Right kidney (tissue), 1 donor: ENCODE data around the gene LCTL.
"Not testable (repeated sequence)": the region's sequence is repeated elsewhere in the genome, so short reads cannot be mapped to it uniquely, and the experiment has no call there.

Source experiments
- DNase-seq: peaks from one replicate; pipeline ENCODE4 v3.0.0-alpha.2; 2016

Gene LCTL

DNA sequence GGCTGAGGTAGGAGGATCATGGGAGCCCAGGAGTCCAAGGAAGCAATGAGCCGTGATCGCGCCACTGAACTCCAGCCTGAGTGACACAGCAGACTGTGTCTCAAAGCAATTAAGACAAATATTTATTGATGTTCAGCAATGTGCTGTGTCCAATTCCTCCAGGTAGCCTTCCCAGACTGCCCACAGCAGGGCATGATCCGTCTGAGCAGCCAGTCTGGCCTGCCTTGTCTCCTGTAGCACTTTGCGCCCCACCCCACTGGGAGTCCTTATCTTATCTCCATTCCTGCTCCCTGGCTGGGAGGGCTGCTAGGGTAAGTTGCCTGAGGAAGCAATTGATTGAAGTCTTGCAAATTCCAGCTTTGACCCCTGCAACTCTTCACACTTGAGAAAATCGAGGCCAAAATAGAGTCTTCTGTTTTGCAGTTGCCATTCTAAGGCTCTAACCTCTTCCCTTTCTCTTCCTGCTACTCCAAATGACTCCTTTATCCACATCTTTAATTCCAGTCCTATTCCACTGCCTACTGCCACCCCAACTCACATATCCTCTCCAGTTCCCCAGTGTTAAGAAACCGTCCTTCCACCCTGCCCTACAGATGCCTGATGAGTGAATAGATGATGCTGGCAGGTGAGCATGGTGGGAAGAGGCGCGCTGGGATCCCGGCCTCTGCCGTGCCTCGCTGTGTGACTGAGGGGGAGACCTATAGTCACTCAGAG lies 26.9 kb upstream of the LCTL start:
- DNase-seq: no peak

GRCh38 chr15:66591322-66591862 lies 25.6 kb upstream of the LCTL start:
- no peak for DNase-seq

- DNase-seq: no peak
These were observed 24.6 kb upstream of the LCTL start for GRCh38 chr15:66590435-66590834.

GRCh38 chr15:66589429-66589828 lies 23.6 kb upstream of the LCTL start:
- DNase-seq: not testable (repeated sequence)

- no peak for DNase-seq
These were observed 23.2 kb upstream of the LCTL start for GRCh38 chr15:66588971-66589370.

GRCh38 chr15:66588537-66588936 lies 22.7 kb upstream of the LCTL start:
- DNase-seq: no peak

- no peak for DNase-seq
These were observed 22.0 kb upstream of the LCTL start for GRCh38 chr15:66587749-66588148.

GRCh38 chr15:66587020-66587419 lies 21.2 kb upstream of the LCTL start:
- DNase-seq: no peak

DNA sequence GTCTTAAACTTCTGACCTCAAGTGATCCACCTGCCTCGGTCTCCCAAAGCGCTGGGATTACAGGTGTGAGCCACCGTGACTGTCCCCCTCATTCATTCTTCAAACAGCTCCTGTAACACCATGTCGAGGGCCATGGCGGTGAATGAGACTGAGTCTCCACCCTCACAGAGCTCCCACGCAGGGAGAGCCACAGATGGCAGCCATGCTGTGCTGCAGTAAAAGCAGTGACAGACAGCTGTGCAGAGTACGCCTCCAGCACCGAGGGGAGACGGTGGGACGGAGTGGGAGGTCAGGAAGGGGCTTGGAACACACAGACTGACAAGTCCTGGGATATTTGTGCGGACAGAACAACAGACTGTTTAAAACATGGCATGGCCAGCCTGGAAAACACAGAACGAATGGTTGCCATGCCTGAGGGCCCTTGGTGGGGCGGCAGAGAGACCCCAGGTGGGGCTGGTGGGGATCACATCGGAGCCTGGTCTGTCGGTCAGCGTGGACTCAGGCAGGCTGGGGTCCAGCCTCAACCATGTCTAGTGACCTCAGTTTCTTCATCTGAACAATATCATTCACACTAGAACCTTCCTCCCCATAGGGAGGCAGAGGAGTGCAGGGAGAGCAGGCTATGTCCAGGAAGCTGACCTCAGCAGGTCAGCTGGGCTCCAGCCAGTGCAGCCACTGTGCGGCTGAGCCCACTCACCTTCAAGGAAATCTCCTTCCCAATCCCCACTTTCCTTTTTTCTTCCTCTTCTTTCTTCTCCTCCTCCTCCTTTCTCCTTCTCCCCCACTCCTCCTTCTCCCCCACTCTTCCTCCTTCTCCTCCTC lies 20.6 kb upstream of the LCTL start:
- DNase-seq: no peak

- DNase-seq: no peak
These were observed 16.3 kb upstream of the LCTL start for GRCh38 chr15:66581972-66582537.

DNA sequence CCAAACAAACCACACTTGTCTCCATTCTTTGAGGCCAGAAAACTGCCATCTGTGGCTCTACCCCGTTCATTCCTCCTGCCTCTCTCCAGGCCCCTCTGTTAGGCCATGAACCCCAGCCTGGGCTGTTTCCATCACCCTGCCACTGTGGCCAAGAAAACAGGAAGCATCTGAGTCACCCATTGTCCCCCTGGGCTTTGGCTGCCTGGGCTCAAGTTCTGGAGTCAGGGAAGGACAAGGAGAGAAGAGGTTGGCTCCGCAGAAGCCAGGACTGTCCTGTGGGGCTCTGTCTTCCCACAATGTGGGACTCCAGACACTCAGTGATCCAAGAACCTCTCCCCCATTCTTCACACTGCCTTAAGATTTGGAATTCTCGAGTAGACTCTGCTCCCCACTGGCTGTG lies 14.8 kb upstream of the LCTL start:
- DNase-seq: no peak

GRCh38 chr15:66578286-66578875 lies 12.6 kb upstream of the LCTL start:
- no peak for DNase-seq

DNA sequence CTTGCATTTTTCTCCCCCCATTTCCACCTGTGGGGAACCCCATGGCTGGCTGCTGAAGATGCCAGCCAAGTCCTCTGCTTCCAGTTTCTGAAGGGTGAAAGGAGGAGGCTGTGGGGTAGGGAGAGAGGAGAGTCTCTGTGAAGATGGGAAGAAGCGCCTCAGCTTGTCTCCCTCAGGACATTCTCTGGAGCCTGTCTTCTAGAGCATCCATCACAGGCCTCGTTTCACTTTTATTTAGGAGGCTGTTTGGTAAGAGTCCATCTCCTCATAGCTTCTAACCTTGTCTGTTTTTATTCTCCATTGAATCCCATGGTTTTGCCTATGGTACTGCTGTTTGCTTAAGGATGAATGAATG lies 8.8 kb upstream of the LCTL start:
- DNase-seq: no peak

DNA sequence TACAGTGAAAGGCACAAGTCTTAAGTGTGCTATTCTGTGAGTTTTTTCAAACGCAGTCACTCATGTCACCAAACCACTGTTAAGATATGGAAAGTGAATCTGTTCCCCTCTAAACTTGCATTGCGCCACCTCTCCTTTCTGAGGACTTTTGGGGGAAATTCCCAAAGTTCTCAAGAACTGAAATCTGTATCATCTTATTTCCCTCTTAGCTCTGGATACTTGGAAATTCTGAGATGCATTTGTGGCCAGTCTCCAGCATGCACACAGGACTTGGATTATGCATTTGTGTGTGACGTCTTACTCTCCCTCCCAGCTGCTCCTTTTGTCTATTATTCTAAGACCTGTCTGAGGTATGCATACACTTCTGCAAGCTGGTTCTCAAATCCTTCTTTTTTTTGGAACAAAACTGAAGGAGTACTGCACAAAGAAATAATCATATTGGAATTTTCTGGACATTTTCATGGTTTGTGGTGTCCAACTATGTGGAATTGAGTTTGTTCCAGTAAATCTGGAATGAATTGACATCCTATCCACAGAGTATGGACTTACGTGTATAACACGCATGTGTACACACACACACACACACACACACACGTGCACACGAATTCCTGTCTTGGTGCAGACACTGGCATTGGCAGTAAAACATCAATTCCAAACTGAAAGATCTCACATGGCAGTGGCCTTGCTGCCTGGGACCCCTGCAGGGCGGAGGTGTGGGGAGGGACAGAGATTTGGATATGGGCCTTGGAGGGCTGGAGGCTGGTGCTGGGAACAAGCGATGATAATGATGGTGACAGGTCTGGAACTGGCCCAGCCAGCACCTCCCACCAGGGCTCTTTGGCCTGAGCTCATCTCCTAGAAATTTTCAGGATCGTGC lies 8.2 kb upstream of the LCTL start:
- no peak for DNase-seq

- no peak for DNase-seq
These were observed 7.5 kb upstream of the LCTL start for GRCh38 chr15:66573348-66573718.

GRCh38 chr15:66572146-66572545 lies 6.3 kb upstream of the LCTL start:
- DNase-seq: no peak

DNA sequence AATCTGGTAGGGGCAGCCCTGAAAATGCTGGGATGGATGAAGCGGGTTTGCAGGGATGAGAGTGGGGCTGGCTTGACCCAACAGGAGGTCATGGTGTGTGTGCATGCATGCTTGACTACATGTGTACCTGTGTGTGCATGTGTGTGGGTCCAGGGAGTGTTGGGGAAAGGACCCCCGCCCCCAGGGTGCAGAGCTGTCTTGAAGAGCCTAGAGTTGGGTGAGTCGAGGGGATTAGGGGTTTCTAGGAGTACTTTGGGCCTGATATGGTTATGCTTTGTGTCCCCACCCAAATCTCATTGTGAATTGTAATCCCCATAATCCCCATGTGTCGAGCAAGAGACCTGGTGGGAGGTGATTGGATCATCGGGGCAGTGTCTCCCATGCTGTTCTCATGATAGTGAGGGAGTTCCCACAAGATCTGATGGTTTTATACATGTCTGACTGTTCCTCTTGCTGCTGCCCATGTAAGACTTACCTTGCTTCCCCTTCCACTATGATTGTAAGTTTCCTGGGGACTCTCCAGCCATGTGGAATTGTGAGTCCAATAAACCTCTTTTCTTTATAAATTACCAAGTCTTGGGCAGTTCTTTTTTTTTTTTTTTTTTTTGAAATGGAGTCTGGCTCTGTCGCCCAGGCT lies 5.2 kb upstream of the LCTL start:
- DNase-seq: no peak

- DNase-seq: no peak
These were observed 4.5 kb upstream of the LCTL start for GRCh38 chr15:66570327-66570726.

DNA sequence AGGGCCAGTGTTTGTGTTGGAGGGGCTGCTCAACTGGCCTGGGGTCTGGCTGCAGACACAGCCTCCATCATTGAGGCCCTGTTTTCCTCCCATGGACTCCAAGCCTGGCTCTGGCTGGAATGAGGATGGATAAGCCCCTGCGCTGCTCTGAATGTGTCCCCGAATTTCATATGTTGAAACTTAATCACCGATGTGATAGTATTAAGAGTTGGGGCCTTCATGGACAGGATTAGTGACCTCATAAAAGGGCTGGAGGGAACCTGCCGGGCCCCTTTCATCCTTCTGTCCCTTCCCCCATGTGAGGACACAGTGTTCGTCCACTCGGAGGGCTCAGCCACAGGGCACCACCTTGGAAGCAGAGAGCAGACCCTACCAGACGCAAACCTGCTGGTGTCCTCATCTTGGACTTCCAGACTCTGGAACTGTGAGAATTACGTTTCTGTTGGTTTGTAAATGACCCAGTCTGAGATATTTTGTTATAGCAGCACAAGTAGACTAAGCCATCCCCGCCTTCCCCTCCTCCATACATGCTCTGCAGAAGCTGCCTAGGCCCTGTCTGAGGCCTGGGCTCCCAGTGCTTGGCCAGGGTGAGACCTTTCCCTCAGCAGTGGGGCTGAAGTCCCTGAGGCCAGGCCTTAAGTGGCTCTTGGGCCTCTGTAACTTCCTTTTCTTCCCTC lies 3.8 kb upstream of the LCTL start:
- no peak for DNase-seq

DNA sequence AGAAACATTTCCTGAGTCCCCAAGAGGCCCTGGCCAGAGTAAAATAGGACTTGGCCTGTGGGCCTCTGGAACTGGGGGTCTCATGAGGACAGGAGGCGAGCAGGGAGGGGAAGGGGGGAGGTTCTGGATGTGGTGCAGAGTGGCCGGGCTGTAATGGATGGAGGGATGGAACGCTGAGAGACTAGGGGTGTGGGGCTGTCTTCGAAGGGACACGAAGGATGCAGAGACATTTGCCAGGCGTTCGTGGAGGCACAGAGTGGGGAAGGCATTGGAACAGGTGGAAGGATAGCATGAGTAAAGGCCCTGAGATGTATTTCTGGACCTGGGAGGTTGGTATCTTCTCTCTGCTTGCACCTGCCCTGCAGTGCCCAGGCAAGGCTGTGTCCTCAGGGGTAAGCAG lies 2.1 kb upstream of the LCTL start:
- no peak for DNase-seq

- DNase-seq: peak; percentile 43
These were observed 1.2 kb upstream of the LCTL start for GRCh38 chr15:66566963-66567531.
